HG02938 (cell line): Measurements from ENCODE around the gene MYZAP.
"Not testable (repeated sequence)": the region's sequence is repeated elsewhere in the genome, so short reads cannot be mapped to it uniquely, and the experiment has no call there.

Experiments
- ATAC-seq: cut with Tn5 transposase; IDR thresholded peaks from one replicate; pipeline ENCODE4 v1.9.1; 2021; ENCODE audit warnings: mild to moderate bottlenecking, moderate library complexity; ENCODE audit not compliant: unreplicated experiment

Gene MYZAP

GRCh38 chr15:57591237-57591821 is 375 bp upstream of the MYZAP start:
- ATAC-seq: no peak

- ATAC-seq: no peak
These were observed 722 bp downstream of the MYZAP start for GRCh38 chr15:57592426-57592825.

- no peak for ATAC-seq
These were observed 1.2 kb downstream of the MYZAP start for GRCh38 chr15:57592836-57593420.

- ATAC-seq: no peak
These were observed 2.8 kb downstream of the MYZAP start for GRCh38 chr15:57594479-57594878.

GRCh38 chr15:57595011-57595866 is 3.5 kb downstream of the MYZAP start:
- ATAC-seq: no peak

- no peak for ATAC-seq
These were observed 4.7 kb downstream of the MYZAP start for GRCh38 chr15:57596301-57596855.

GRCh38 chr15:57596978-57597377 is 5.3 kb downstream of the MYZAP start:
- ATAC-seq: no peak

GRCh38 chr15:57597431-57597830 is 5.7 kb downstream of the MYZAP start:
- no peak for ATAC-seq

GRCh38 chr15:57598346-57598745 is 6.6 kb downstream of the MYZAP start:
- ATAC-seq: no peak

- ATAC-seq: no peak
These were observed 7.6 kb downstream of the MYZAP start for GRCh38 chr15:57599296-57599810.

- ATAC-seq: no peak
These were observed 8.5 kb downstream of the MYZAP start for GRCh38 chr15:57600197-57600596.

- no peak for ATAC-seq
These were observed 12.8 kb downstream of the MYZAP start for GRCh38 chr15:57604507-57604906.

GRCh38 chr15:57605491-57605890 is 13.8 kb downstream of the MYZAP start:
- ATAC-seq: no peak

- ATAC-seq: no peak
These were observed 14.3 kb downstream of the MYZAP start for GRCh38 chr15:57606048-57606447.

- no peak for ATAC-seq
These were observed 15.1 kb downstream of the MYZAP start for GRCh38 chr15:57606816-57607215.

GRCh38 chr15:57607570-57608000 is 15.9 kb downstream of the MYZAP start:
- no peak for ATAC-seq

- no peak for ATAC-seq
These were observed 18.3 kb downstream of the MYZAP start for GRCh38 chr15:57609805-57610529.

GRCh38 chr15:57611123-57611522 is 19.4 kb downstream of the MYZAP start:
- no peak for ATAC-seq

- no peak for ATAC-seq
These were observed 20.2 kb downstream of the MYZAP start for GRCh38 chr15:57611938-57612337.

GRCh38 chr15:57614241-57614640 is 22.5 kb downstream of the MYZAP start:
- no peak for ATAC-seq

- ATAC-seq: not testable (repeated sequence)
These were observed 24.3 kb downstream of the MYZAP start for GRCh38 chr15:57615951-57616496.
